MM.1S (cell line): Measurements from ENCODE around the gene TIMM44.

Experiments
- DNase-seq: peaks from one replicate; pipeline ENCODE4 v3.0.0-alpha.2; 2015
- H2AFZ ChIP-seq: fragments of 300-600 bp; sonication (generic); 2 replicates; pipeline ENCODE4 v1.6.0; 2016; ENCODE audit warnings: antibody characterized with exemption, low read length
- H3F3A ChIP-seq: fragments of 300-600 bp; sonication (generic); 2 replicates; pipeline ENCODE4 v1.6.1; 2016; ENCODE audit warnings: mild to moderate bottlenecking, antibody characterized with exemption, low read length, moderate library complexity, mixed read lengths; ENCODE audit not compliant: insufficient read depth
- H3K27ac ChIP-seq: fragments of 300-600 bp; sonication (generic); 2 replicates; pipeline ENCODE4 v1.5.1; 2016; ENCODE audit warnings: mild to moderate bottlenecking, low read length
- H3K27me3 ChIP-seq: fragments of 300-600 bp; sonication (generic); replicated peaks from 2 replicates; pipeline ENCODE4 v1.6.0; 2016; ENCODE audit warnings: low read length; ENCODE audit not compliant: insufficient read depth
- H3K36me3 ChIP-seq: fragments of 300-600 bp; sonication (generic); replicated peaks from 2 replicates; pipeline ENCODE4 v1.6.1; 2016; ENCODE audit warnings: mild to moderate bottlenecking, low read length, mixed read lengths; ENCODE audit not compliant: insufficient read depth
- H3K4me1 ChIP-seq: fragments of 300-600 bp; sonication (generic); 2 replicates; pipeline ENCODE4 v1.6.1; 2016; ENCODE audit warnings: low read length, mixed read lengths
- H3K4me2 ChIP-seq: fragments of 300-600 bp; sonication (generic); 2 replicates; pipeline ENCODE4 v1.6.0; 2016; ENCODE audit warnings: low read depth, low read length
- H3K4me3 ChIP-seq: fragments of 300-600 bp; sonication (generic); 2 replicates; pipeline ENCODE4 v1.5.1; 2016; ENCODE audit warnings: low read length, mixed read lengths
- H3K79me2 ChIP-seq: fragments of 300-600 bp; sonication (generic); 2 replicates; pipeline ENCODE4 v1.6.1; 2016; ENCODE audit warnings: mixed run types, low read length, mixed read lengths
- H3K9ac ChIP-seq: fragments of 300-600 bp; sonication (generic); 2 replicates; pipeline ENCODE4 v1.6.1; 2016; ENCODE audit warnings: low read length, mixed read lengths
- H3K9me2 ChIP-seq: fragments of 300-600 bp; sonication (generic); replicated peaks from 2 replicates; pipeline ENCODE4 v1.6.1; 2016; ENCODE audit warnings: mild to moderate bottlenecking, low read length, mixed read lengths; ENCODE audit not compliant: insufficient read depth
- H3K9me3 ChIP-seq: fragments of 300-600 bp; sonication (generic); replicated peaks from 2 replicates; pipeline ENCODE4 v1.6.1; 2016; ENCODE audit warnings: mild to moderate bottlenecking, low read length, mixed read lengths; ENCODE audit not compliant: insufficient read depth
- H4K20me1 ChIP-seq: fragments of 300-600 bp; sonication (generic); 2 replicates; pipeline ENCODE4 v1.6.1; 2016; ENCODE audit warnings: mild to moderate bottlenecking, low read length, moderate library complexity, mixed read lengths; ENCODE audit not compliant: insufficient read depth
- CTCF ChIP-seq: fragments of 300-600 bp; sonication (generic); IDR thresholded peaks from 2 replicates; pipeline ENCODE4 v1.5.1; 2016; ENCODE audit warnings: antibody characterized with exemption, low read length, mixed read lengths
- EZH2 ChIP-seq: fragments of 300-600 bp; sonication (generic); optimal IDR thresholded peaks from 2 replicates; pipeline ENCODE3; 2017; ENCODE audit warnings: low read depth, mild to moderate bottlenecking, antibody characterized with exemption, low read length, mixed read lengths
- EZH2phosphoT487 ChIP-seq: fragments of 300-600 bp; sonication (generic); IDR thresholded peaks from 2 replicates; pipeline ENCODE4 v1.6.1; 2018; ENCODE audit warnings: antibody characterized with exemption, low read length

TIMM44 gene

GRCh38 chr19:7879836-7880235 is 63.6 kb downstream of the TIMM44 start:
- Histone ChIP-seq H3K27ac (no peak overlapping the region), H3K9ac (no peak overlapping the region), H3K79me2 (no peaks in the 10 kb centered on the region), H3K9me2 (no peaks in the 10 kb centered on the region), H3K27me3 (peaks cover 22% of the 10 kb centered on the region), H3K36me3 (no peaks in the 10 kb centered on the region), H2AFZ (no peak overlapping the region), H3K4me3 (no peak overlapping the region), H3K9me3 (no peaks in the 10 kb centered on the region), H3F3A (no peaks in the 10 kb centered on the region), H4K20me1 (no peaks in the 10 kb centered on the region), H3K4me2 (no peak overlapping the region), H3K4me1 (no peaks in the 10 kb centered on the region)
- no peak for TF ChIP-seq EZH2phosphoT487
- no peak for TF ChIP-seq CTCF
- TF ChIP-seq EZH2: no peak
- no peak for DNase-seq

DNA sequence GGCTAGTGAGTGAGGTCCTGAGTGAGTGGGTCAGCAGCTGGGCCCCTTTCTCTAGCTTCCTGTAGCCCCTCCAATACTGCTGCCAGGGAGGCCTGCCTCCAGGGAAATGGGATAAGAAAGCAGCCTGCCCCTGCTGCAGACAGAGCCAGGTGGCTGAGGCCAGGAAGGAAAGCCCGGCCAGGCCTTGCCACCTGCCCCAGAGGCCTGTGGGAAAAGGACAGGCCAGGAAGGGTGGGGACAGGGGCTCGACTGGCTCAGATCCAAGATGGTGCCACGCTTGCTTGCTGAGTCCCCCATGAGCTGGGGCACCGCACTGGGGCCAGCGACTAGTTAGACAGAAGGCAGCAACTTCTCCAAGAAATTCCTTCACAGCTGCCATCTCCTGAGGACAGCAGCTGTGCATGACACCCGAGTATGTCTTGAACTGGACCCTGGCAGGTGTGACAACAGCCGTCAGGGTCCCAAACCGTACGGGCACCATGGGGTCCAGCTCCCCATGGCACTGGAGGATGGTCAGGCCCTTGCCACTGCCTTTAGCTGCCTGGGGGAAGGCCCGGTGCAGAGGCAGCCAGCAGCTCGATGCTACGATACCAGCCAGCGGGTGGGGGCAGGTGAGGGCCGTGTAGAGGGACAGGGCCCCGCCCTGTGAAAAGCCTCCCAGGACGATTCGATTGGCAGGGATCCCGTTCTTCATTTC is 64.2 kb downstream of the TIMM44 start:
- no peak for DNase-seq
- Histone ChIP-seq H3K36me3 (no peaks in the 10 kb centered on the region), H3K27ac (no peak overlapping the region), H3K4me2 (no peak overlapping the region), H3K9ac (no peak overlapping the region), H3K27me3 (peaks cover 27% of the 10 kb centered on the region), H4K20me1 (no peaks in the 10 kb centered on the region), H3K4me3 (no peak overlapping the region), H3K9me3 (no peaks in the 10 kb centered on the region), H3K9me2 (no peaks in the 10 kb centered on the region), H2AFZ (no peak overlapping the region), H3K79me2 (no peaks in the 10 kb centered on the region), H3F3A (no peaks in the 10 kb centered on the region), H3K4me1 (no peaks in the 10 kb centered on the region)
- TF ChIP-seq EZH2: no peak
- no peak for TF ChIP-seq EZH2phosphoT487
- no peak for TF ChIP-seq CTCF

GRCh38 chr19:7877249-7877836 is 66.1 kb downstream of the TIMM44 start:
- Histone ChIP-seq H3K9me2 (no peaks in the 10 kb centered on the region), H2AFZ (no peak overlapping the region), H3K4me3 (no peak overlapping the region), H4K20me1 (no peaks in the 10 kb centered on the region), H3K4me2 (no peak overlapping the region), H3K9ac (no peak overlapping the region), H3K4me1 (no peaks in the 10 kb centered on the region), H3K9me3 (no peaks in the 10 kb centered on the region), H3K27ac (no peak overlapping the region), H3K79me2 (no peaks in the 10 kb centered on the region), H3F3A (no peaks in the 10 kb centered on the region), H3K27me3 (peaks cover 30% of the 10 kb centered on the region), H3K36me3 (no peaks in the 10 kb centered on the region)
- no peak for TF ChIP-seq EZH2phosphoT487
- TF ChIP-seq EZH2: no peak
- no peak for TF ChIP-seq CTCF
- no peak for DNase-seq
